Tibial nerve (tissue), 4 donors: ENCODE results near the gene LPAR1. TPM values are rescaled to one million over a fixed set of nuclear protein-coding genes. Genes with fewer than 3 reads are reported as not detected.
"Not testable (repeated sequence)": the region's sequence is repeated elsewhere in the genome, so short reads cannot be mapped to it uniquely, and the experiment has no call there.

Source experiments
- DNase-seq, 2 donors: peaks; one replicate each; pipeline ENCODE4 v3.0.0-alpha.2; 2019; ENCODE audit warnings: low spot score in 2 of 2
- H3K27ac ChIP-seq, 4 donors: fragments of 200-600 bp; sonication (generic) in 3 of 4; one replicate each; pipeline ENCODE4 v1.5.1; 2017 to 2019; ENCODE audit warnings: mild to moderate bottlenecking in 1 of 4
- H3K27me3 ChIP-seq, 2 donors: fragments of 200-600 bp; sonication (generic) in 1 of 2; one replicate each; pipeline versions ENCODE4 v1.5.1 to v1.6.0; 2017 to 2019
- H3K36me3 ChIP-seq, 3 donors: fragments of 200-600 bp; sonication (generic); one replicate each; pipeline ENCODE4 v1.5.1; 2018 to 2019
- H3K4me1 ChIP-seq, 4 donors: fragments of 200-600 bp; sonication (generic) in 3 of 4; one replicate each; pipeline ENCODE4 v1.5.1; 2017 to 2019
- H3K4me3 ChIP-seq, 4 donors: fragments of 200-600 bp; sonication (generic) in 3 of 4; one replicate each; pipeline ENCODE4 v1.5.1; 2017 to 2019; ENCODE audit warnings: mild to moderate bottlenecking in 1 of 4, moderate library complexity in 1 of 4
- H3K9me3 ChIP-seq, 4 donors: fragments of 200-600 bp; sonication (generic) in 3 of 4; one replicate each; pipeline ENCODE4 v1.5.1; 2017 to 2019
- EP300 ChIP-seq, 2 donors: sonication (generic); formaldehyde crosslinking; IDR thresholded peaks; one replicate each; pipeline ENCODE4 v1.6.1; 2017; ENCODE audit warnings: antibody characterized with exemption in 2 of 2, mild to moderate bottlenecking in 1 of 2
- POLR2A ChIP-seq, 2 donors: fragments of 450-650 bp; IDR thresholded peaks; one replicate each; pipeline ENCODE4 v1.6.1; 2017; ENCODE audit warnings: antibody characterized with exemption in 2 of 2, mild to moderate bottlenecking in 2 of 2, moderate library complexity in 2 of 2
- WGBS, 2 donors: methylation state at CpG; one replicate each; pipeline ENCODE4 v1.1.5; 2018; 5-methylcytosine and 5-hydroxymethylcytosine counted together
- small RNA-seq: library from RNA; depleted of rRNA; stranded (forward); fragments of <200 nt; gene quantifications from one replicate; pipeline ENCODE3, GENCODE V24; 2016
- total RNA-seq, 4 donors: library from RNA; depleted of rRNA; stranded (reverse); fragments of >200 nt; gene quantifications; one replicate each; pipeline ENCODE4 v1.1.0, GENCODE V29; 2016
- TF ChIP-seq, protein P1 (sequence below), 5 experiments: fragments of 200-600 bp in 3 of 5; fragments of 450-650 bp in 2 of 5; sonication (generic) in 3 of 5; IDR thresholded peaks; one replicate each; pipeline ENCODE4 v1.5.1; 2016 to 2019; ENCODE audit warnings: antibody characterized with exemption in 5 of 5, mild to moderate bottlenecking in 3 of 5, moderate library complexity in 2 of 5

LPAR1 gene
- total RNA-seq, 4 donors from 2014 or later = 156 to 238 (median 199) TPM

DNA sequence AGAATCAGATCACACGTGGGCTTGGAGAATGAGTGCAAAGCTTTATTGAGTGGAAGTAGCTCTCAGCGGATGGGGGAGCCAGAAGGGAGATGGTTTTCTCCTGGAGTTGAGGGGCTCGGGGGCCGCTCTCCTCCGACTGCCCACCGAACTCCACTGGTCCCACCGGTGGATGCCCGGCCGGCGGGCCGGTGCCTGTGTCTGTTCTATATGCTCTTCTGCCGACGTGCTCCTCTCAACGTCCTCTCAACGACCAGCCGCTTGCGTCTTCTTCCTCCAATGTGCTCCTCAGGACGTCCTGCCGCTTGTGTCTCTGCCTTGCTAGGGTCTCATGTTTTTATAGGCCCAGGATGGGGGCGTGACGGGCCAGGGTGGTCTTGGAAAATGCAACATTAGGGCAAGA lies 207.8 kb downstream of the LPAR1 start:
- H3K9me3 ChIP-seq = no peaks in the 10 kb centered on the region
- DNase-seq = no peak
- H3K27me3 ChIP-seq = no peaks in the 10 kb centered on the region
- no peak overlapping the region for H3K4me3 ChIP-seq
- WGBS, 2 donors = 92 to 98% methylated on average over 17 to 21 of the region's 21 CpGs
- TF ChIP-seq, protein P1, sequence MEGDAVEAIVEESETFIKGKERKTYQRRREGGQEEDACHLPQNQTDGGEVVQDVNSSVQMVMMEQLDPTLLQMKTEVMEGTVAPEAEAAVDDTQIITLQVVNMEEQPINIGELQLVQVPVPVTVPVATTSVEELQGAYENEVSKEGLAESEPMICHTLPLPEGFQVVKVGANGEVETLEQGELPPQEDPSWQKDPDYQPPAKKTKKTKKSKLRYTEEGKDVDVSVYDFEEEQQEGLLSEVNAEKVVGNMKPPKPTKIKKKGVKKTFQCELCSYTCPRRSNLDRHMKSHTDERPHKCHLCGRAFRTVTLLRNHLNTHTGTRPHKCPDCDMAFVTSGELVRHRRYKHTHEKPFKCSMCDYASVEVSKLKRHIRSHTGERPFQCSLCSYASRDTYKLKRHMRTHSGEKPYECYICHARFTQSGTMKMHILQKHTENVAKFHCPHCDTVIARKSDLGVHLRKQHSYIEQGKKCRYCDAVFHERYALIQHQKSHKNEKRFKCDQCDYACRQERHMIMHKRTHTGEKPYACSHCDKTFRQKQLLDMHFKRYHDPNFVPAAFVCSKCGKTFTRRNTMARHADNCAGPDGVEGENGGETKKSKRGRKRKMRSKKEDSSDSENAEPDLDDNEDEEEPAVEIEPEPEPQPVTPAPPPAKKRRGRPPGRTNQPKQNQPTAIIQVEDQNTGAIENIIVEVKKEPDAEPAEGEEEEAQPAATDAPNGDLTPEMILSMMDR (IDR thresholded peaks at IDR 0.05) = no peak
- TF ChIP-seq POLR2A (IDR thresholded peaks at IDR 0.05) (no peak), EP300 (IDR thresholded peaks at IDR 0.05) (no peak)
- peaks cover 0 to 20% (median 0%) of the 10 kb centered on the region in 4 donors for H3K4me1 ChIP-seq
- H3K36me3 ChIP-seq = no peaks in the 10 kb centered on the region
- H3K27ac ChIP-seq = no peak overlapping the region

DNA sequence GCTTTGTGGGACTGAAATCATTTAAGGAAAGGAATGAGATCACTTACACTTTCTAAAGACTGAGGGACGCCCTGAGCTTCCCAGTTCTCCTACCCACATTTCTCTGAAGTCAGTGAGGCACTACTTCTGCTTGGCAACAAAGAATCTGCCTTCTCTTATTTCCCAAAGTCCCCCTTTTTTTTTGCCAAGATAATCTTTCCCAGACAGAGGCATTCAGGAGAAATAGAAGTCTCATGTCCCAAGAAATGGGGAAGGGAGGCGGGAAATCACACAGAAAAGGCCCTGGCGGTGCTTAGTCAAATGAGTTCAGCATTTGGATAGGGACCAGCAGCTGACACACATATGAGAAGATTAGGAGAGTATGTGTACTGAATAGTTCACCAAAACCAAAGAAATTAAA lies 210.0 kb downstream of the LPAR1 start:
- peaks cover 0 to 20% (median 0%) of the 10 kb centered on the region in 4 donors for H3K4me1 ChIP-seq
- peak overlapping the region in 3 of 4 donors; percentile 22 to 45 (median 23) for H3K27ac ChIP-seq
- H3K36me3 ChIP-seq = no peaks in the 10 kb centered on the region
- WGBS, 2 donors = 34 to 44% methylated on average over 3 of the region's 3 CpGs
- TF ChIP-seq EP300 (IDR thresholded peaks at IDR 0.05) (peak in 1 of 2 donors; percentile 18), POLR2A (IDR thresholded peaks at IDR 0.05) (no peak)
- TF ChIP-seq, protein P1 (IDR thresholded peaks at IDR 0.05) = no peak
- peak; percentile 33 to 75 for DNase-seq
- peaks cover 0 to 2% (median 0%) of the 10 kb centered on the region in 4 donors for H3K9me3 ChIP-seq
- H3K27me3 ChIP-seq = no peaks in the 10 kb centered on the region
- no peak overlapping the region for H3K4me3 ChIP-seq

DNA sequence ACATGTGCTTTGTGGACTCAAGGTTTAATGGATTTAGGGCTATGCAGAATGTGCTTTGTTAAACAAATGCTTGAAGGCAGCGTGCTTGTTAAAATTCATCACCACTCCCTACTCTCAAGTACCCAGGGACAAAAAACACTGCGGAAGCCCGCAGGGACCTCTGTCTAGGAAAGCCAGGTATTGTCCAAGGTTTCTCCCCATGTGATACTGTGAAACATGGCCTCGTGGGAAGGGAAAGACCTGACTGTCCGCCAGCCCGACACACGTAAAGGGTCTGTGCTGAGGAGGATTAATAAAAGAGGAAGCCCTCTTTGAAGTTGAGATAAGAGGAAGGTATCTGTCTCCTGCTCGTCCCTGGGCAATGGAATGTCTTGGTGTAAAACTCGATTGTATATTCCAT lies 211.9 kb downstream of the LPAR1 start:
- not testable (repeated sequence) for H3K9me3 ChIP-seq, H3K36me3 ChIP-seq, H3K4me3 ChIP-seq, H3K27me3 ChIP-seq, H3K27ac ChIP-seq, DNase-seq
- WGBS, 2 donors = 85 to 87% methylated on average over 9 of the region's 9 CpGs
- H3K4me1 ChIP-seq = peaks cover 0 to 17% (median 0%) of the 10 kb centered on the region in 4 donors

DNA sequence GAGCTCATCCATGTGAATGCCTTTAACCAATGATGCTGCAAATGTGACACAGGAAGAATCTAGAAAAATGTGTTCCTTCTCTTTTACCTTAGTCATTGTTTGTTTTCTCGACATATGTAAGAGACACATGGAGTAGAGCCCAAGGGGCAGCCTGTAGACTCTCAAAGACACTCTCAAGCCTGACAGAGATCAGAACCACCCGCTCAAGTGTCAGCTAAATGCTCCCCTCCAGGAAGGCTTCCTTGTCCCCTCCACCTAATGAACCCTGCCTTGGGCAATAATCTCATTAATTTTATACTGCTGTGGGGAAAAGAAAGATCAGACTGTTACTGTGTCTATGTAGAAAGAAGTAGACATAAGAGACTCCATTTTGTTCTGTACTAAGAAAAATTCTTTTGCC lies 212.3 kb downstream of the LPAR1 start:
- peaks cover 0 to 2% (median 0%) of the 10 kb centered on the region in 4 donors for H3K9me3 ChIP-seq
- no peak overlapping the region for H3K27ac ChIP-seq
- peaks cover 0 to 14% (median 0%) of the 10 kb centered on the region in 4 donors for H3K4me1 ChIP-seq
- no peaks in the 10 kb centered on the region for H3K36me3 ChIP-seq
- no peaks in the 10 kb centered on the region for H3K27me3 ChIP-seq
- H3K4me3 ChIP-seq = no peak overlapping the region
- TF ChIP-seq, protein P1 (IDR thresholded peaks at IDR 0.05) = no peak
- TF ChIP-seq POLR2A (IDR thresholded peaks at IDR 0.05) (no peak), EP300 (IDR thresholded peaks at IDR 0.05) (no peak)
- WGBS, 2 donors = 66 to 76% methylated on average over 2 of the region's 2 CpGs
- DNase-seq = no peak

DNA sequence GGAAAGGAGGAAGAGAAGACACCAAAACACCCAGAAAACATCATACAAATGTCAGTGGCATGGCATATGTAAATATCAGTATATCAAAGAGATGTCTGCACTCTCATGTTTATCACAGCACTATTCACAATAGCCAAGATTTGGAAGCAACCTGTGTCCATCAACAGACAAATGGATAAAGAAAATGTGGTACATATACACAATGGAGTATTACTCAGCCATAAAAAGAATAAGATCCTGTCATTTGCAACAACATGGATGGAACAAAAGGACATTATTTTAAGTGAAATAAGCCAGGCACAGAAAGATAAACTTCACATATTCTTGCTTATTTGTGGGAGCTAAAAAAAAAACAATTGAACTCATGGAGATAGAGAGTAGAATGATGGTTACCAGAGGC lies 213.1 kb downstream of the LPAR1 start:
- H3K9me3 ChIP-seq, DNase-seq, H3K27me3 ChIP-seq, H3K27ac ChIP-seq, H3K4me3 ChIP-seq, H3K36me3 ChIP-seq: not testable (repeated sequence)
- H3K4me1 ChIP-seq = peaks cover 0 to 18% (median 0%) of the 10 kb centered on the region in 4 donors

Small RNAs within 50 kb of the gene (small RNA-seq; reads per million reads assigned to genes)
- not detected for gene RF00019
- gene RNU6-432P = not detected
